Activated T-helper 2 cell treated with anti-CD3 and anti-CD28 coated beads, Interferon-gamma antibody, Interleukin-2, Interleukin-4, amounts not matched to agents 10 μg/mL and 5 μg/mL and 100 μg/mL, durations not matched to agents 14 hours and 24 hours and 36 hours (primary cell): ENCODE measurements around the gene TMED10. TPM values are rescaled to one million over a fixed set of nuclear protein-coding genes. Genes with fewer than 3 reads are reported as not detected.

Experiments
- DNase-seq: peaks from one replicate; pipeline ENCODE4 v3.0.0; 2021; ENCODE audit warnings: low spot score
- H3K27ac Mint-ChIP-seq: one replicate; pipeline ENCODE4 v1.8.0; 2021; ENCODE audit warnings: mixed read lengths
- H3K27me3 Mint-ChIP-seq: one replicate; pipeline ENCODE4 v1.8.0; 2021; ENCODE audit warnings: low read depth, mixed read lengths
- H3K36me3 Mint-ChIP-seq: one replicate; pipeline ENCODE4 v1.8.0; 2021; ENCODE audit warnings: low read depth, mixed read lengths
- H3K4me1 Mint-ChIP-seq: one replicate; pipeline ENCODE4 v1.8.0; 2021; ENCODE audit warnings: low read depth, mixed read lengths
- H3K4me3 Mint-ChIP-seq: one replicate; pipeline ENCODE4 v1.8.0; 2021; ENCODE audit warnings: low read depth, mild to moderate bottlenecking, moderate library complexity, mixed read lengths
- H3K9me3 Mint-ChIP-seq: one replicate; pipeline ENCODE4 v1.8.0; 2021; ENCODE audit warnings: mixed read lengths
- intact Hi-C: fragments of 100-400 bp; cut with micrococcal nuclease; formaldehyde crosslinking; loops from one replicate; pipeline ENCODE4 v1.15.1; 2023
- total RNA-seq: library from RNA; stranded (reverse); gene quantifications from 2 replicates; pipeline ENCODE4 v1.2.3, GENCODE V29; 2022

TMED10 gene
- total RNA-seq = 231 and 248 TPM in 2 replicates

DNA sequence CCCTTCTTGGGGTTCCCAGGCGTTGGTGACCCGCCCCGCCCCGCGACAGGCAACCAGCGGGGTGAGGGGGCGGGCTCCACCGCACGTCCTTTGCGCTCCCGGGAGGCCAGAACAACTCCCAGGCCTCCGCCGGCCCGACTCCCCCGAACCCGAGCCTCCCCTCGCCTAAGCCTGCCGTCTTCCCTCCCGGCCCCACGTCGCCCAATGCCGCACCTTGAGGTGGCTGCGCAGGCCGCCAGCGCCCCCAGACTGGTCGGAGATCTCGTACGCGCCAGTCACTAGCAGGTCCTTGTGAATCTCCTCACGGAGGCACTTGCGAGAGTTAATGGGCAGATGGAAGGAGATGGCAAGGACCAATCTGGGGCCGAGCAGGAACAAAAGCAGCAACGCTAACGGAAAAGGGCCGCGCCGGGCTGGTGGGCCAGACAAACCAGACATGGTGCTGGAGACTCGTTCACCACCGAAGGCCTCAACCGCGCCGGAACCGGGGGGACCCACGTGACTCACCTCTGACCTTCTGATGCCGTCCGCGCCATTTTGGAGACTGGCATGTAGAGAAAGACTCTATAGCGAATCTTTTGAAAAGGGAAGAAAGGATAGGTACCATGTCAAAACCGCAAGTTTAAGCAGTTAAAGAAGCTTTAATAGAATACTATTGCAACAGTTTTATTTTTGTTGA is at the start of gene TMED10:
Gene TMED10, minus strand, starts transcription at position 471 of the 679 bp plus-strand sequence. Its CDS starts 33 bp downstream, at position 438.
- H3K36me3 Mint-ChIP-seq = peaks cover 35% of the 10 kb centered on the region
- peak; percentile 88 for DNase-seq
- peaks cover 3% of the 10 kb centered on the region for H3K27me3 Mint-ChIP-seq
- H3K9me3 Mint-ChIP-seq = no peaks in the 10 kb centered on the region
- peak within 1 kb of the TSS; percentile 87 for H3K4me3 Mint-ChIP-seq
- peak within 1 kb of the TSS; percentile 92 for H3K27ac Mint-ChIP-seq
- H3K4me1 Mint-ChIP-seq = peaks cover 25% of the 10 kb centered on the region
- intact Hi-C loops = loop anchor here (1.0 to 5.0 kb wide), 5 partner anchors 19 to 118 kb away; partner anchors contain the start of genes FOS and NEK9

DNA sequence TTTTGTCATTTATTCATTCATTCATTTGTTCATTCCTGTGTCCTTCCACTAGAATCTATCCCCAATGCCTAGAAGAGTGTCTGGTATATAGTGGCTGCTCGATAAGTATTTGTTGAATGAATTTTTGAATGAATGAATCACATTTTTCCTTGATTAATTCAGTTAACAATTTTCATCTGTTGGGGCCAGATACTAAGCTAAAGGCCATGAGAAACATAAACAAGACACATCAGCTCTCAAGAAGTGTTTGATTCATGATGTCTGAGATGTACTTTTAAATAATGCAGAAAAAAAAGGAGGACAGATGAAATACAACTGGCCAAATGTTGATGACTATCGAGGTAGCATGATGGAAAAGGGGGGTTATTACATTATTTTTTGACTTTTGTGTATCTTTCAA is 48.1 kb upstream of the TMED10 start:
- Mint-ChIP-seq H3K27ac (no peak overlapping the region), H3K27me3 (peaks cover 23% of the 10 kb centered on the region), H3K36me3 (no peaks in the 10 kb centered on the region), H3K9me3 (no peaks in the 10 kb centered on the region), H3K4me1 (peaks cover 24% of the 10 kb centered on the region), H3K4me3 (no peak overlapping the region)
- DNase-seq = no peak
- intact Hi-C loops = no loop called here

DNA sequence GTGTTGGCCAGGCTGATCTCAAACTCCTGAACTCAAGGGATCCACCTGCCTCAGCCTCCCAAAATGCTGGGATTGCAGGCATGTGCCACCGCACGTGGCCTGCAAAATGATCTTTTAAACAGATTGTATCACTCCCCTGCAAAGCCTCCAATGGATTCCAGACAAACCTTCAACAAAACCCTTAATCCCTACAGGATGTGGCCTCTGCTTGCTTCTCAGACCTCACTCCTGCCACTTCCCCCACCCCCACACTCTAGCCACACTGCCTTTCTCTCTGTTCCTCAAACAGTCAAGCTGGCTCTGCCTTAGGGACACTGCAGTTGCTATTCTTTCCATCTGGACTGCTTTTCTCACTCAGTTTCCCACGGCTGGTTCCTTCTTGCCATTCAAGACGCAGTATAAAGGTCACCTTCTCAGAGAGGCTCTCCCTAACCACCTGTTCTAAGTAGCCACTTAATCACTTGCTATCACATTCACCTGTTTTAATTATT is 47.3 kb upstream of the TMED10 start:
- no peaks in the 10 kb centered on the region for H3K9me3 Mint-ChIP-seq
- H3K4me3 Mint-ChIP-seq = no peak overlapping the region
- H3K36me3 Mint-ChIP-seq = no peaks in the 10 kb centered on the region
- DNase-seq = no peak
- H3K27ac Mint-ChIP-seq = no peak overlapping the region
- intact Hi-C loops = no loop called here
- H3K4me1 Mint-ChIP-seq = peaks cover 16% of the 10 kb centered on the region
- H3K27me3 Mint-ChIP-seq = peaks cover 18% of the 10 kb centered on the region

DNA sequence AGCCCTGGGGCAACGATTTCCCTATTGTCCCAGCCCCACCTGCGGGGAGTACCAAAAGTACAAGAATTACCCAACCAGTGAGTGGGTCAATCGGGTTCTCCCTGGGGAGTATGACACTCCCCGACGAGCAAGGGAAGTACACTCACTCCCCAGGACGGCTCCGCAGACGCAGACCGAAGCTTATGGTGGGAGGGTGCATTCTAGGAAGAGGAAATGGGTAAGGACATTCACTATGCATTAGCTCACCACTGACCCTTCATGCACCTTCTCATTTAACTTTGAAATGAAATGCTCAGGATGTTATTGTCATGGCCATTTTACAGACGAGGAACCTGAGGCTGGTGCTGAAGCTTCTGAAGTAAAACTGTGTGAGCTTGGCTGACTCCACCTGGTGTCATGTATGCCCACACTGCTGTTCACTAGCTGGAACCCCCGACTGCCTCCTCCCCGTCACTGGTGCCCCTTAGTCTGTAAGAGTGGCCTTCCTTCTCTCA is 45.8 kb upstream of the TMED10 start:
- Mint-ChIP-seq H3K27ac (no peak overlapping the region), H3K27me3 (peaks cover 22% of the 10 kb centered on the region), H3K4me3 (no peak overlapping the region), H3K4me1 (peaks cover 9% of the 10 kb centered on the region), H3K36me3 (no peaks in the 10 kb centered on the region), H3K9me3 (no peaks in the 10 kb centered on the region)
- intact Hi-C loops = no loop called here
- DNase-seq = no peak

DNA sequence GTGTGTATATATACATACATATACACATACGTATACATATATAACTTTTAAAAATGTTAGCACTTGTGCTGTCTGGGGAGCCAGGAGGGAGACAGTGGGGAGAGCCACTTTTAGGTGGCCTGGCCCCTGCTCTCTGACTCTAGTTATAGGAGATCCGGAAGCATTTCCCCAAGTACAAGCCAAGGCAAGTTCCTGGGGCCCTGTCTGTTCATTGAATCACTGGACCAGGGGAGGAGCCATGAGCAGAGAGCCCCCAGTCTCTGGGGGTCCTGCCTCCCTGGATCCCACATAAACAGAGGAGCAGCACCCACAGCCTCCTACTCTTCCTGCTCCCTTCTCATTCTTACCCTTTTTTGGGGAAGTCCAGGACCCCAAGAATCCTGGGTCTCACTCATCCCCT is 45.4 kb upstream of the TMED10 start:
- Mint-ChIP-seq H3K27me3 (peaks cover 22% of the 10 kb centered on the region), H3K36me3 (no peaks in the 10 kb centered on the region), H3K27ac (no peak overlapping the region), H3K4me1 (peaks cover 8% of the 10 kb centered on the region), H3K9me3 (no peaks in the 10 kb centered on the region), H3K4me3 (no peak overlapping the region)
- DNase-seq = no peak
- intact Hi-C loops = no loop called here

DNA sequence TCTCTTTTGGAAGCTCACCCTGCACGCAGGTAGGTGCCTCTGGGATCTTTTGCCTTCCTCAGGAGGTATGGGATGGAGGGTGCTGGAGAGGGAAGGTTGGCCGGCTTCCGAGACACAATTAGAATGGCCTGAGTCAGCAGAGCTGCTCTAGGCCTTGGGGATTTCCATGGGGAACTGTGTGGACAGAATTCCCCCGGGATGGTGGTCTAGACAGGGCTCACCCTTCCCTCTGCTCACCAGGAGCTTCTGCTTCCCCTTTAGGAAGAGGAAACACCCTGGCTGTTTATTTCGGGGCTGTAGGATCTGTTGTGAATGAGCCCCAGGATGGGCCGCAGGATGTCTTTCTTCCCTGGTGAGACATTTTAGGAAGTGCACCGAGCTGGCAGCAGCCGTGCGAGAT is 43.7 kb upstream of the TMED10 start:
- peaks cover 19% of the 10 kb centered on the region for H3K27me3 Mint-ChIP-seq
- DNase-seq = no peak
- no peak overlapping the region for H3K4me3 Mint-ChIP-seq
- no peaks in the 10 kb centered on the region for H3K9me3 Mint-ChIP-seq
- intact Hi-C loops = no loop called here
- no peaks in the 10 kb centered on the region for H3K36me3 Mint-ChIP-seq
- peaks cover 12% of the 10 kb centered on the region for H3K4me1 Mint-ChIP-seq
- no peak overlapping the region for H3K27ac Mint-ChIP-seq

DNA sequence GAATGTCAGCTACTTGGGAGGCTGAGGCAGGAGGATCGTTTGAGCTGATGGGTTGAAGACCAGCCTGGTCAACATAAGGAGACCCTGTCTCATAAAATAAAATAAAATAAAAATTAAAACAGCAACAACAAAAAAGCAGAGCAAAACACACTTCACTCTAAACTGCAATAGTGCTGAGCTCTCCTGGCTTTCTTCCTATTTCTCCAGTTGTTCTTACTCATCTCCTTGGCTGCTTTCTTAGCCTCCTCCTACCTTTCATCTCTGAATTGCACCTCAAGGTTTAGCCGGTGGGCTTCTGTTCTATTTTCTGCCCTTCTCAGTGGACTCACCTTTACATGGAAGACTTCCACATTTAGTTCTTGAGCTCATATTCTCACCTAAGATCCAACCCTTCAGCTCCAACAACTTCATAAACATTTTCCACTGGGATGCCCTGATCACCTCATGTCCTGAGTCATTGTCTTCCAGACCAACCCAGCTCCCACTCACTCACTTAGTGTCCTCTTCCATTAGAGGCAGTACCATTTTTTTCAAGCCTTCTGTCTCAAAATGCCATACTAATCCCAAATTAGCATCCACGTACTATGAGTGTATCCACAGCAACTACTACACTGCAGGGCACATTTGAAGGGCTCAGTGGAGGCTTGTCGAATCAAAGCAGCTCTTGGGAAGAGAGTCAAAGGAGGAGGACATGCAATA is 41.2 kb upstream of the TMED10 start:
- intact Hi-C loops = no loop called here
- Mint-ChIP-seq H3K4me3 (no peak overlapping the region), H3K36me3 (no peaks in the 10 kb centered on the region), H3K27me3 (peaks cover 24% of the 10 kb centered on the region), H3K9me3 (no peaks in the 10 kb centered on the region), H3K4me1 (peaks cover 12% of the 10 kb centered on the region), H3K27ac (no peak overlapping the region)
- DNase-seq = no peak

DNA sequence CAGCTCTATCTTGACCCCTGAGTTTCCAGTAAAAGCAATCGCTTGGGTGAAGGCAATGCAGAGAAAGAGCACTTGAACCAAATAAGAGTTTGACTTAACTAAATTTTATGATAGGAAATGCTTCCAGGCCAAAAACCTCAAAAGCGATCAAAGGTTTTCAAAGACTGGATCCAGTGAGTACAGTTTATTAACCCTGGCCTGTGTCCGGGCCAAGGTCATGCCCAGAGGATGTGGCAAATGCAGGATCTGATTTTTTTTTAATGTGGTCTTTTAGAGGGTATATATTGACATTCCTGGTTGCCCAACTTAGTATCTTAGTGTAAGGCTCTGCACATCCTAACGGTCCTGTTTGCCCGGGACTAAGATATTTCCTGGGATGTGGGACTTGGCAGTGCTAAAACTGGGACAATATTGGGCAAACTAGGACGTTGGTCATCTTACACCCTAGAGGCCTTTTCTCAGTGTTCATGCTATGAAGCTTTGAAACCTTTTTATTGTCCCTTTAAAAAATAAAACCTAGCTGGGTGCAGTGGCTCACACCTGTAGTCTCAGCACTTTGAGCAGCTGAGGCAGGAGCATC is 40.1 kb upstream of the TMED10 start:
- Mint-ChIP-seq H3K4me3 (no peak overlapping the region), H3K9me3 (no peaks in the 10 kb centered on the region), H3K36me3 (no peaks in the 10 kb centered on the region), H3K4me1 (peaks cover 12% of the 10 kb centered on the region), H3K27ac (no peak overlapping the region), H3K27me3 (peaks cover 24% of the 10 kb centered on the region)
- intact Hi-C loops = no loop called here
- DNase-seq = no peak

DNA sequence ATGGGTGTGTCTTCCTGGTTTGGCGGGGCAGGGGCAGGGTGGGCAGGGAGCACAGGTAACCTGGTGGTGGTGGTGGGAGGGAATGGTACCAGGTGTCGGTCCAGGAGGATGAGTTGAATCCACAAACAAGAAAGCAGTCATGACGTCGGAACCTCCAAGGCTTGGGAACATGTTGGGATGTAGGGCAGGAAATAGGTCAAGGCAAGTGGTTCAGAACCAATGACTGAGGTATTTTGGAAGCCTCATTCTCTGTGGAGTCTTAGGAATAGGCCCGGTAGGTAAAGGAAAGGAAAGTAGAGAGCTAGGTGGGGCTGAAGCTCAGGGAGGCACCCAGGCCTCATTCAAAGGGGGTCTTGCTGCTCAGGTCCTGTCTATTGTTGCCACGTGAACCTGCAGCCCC is 39.1 kb upstream of the TMED10 start:
- Mint-ChIP-seq H3K27me3 (peaks cover 24% of the 10 kb centered on the region), H3K4me3 (no peak overlapping the region), H3K36me3 (no peaks in the 10 kb centered on the region), H3K9me3 (no peaks in the 10 kb centered on the region), H3K4me1 (peaks cover 12% of the 10 kb centered on the region), H3K27ac (no peak overlapping the region)
- intact Hi-C loops = no loop called here
- DNase-seq = no peak

DNA sequence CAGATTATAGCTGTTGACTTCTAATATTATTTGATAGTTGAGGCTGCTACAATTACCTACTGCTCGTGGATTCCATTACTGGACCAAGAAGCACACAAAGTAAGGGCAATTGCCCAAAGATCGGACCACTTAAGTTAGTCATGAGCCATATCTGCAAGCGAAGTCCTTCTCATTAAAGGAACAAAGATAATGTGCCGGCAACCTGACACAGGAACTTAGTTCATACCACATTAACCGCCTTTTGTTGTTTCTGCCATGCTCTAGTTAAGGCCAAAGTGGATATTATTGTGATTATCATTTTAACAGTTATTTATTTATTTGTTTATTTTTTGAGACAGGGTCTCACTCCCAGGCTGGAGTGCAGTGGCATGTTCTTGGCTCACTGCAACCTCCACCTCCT is 38.1 kb upstream of the TMED10 start:
- no peaks in the 10 kb centered on the region for H3K9me3 Mint-ChIP-seq
- DNase-seq = no peak
- no peak overlapping the region for H3K27ac Mint-ChIP-seq
- intact Hi-C loops = no loop called here
- peaks cover 12% of the 10 kb centered on the region for H3K4me1 Mint-ChIP-seq
- peaks cover 23% of the 10 kb centered on the region for H3K27me3 Mint-ChIP-seq
- no peak overlapping the region for H3K4me3 Mint-ChIP-seq
- H3K36me3 Mint-ChIP-seq = no peaks in the 10 kb centered on the region

DNA sequence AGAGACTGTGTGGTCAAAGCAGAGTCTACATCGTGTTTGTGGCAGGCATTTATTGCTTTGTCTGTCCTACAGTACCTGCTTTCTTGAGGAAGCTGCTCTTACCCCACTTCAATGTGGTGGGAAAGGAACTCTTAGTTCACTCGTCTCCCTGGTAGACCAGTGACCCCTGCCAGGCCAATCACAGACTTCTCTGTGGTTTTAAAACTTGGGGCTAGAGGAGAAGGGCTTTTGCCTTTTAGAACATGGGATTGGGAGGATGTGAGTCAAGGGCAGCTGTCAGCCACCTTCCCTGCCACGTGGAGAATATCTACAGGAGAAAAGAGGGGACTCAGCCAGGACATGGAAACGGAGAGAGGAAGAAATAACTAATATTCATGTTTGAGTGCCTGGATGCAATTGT is 36.8 kb upstream of the TMED10 start:
- no peaks in the 10 kb centered on the region for H3K9me3 Mint-ChIP-seq
- no peak overlapping the region for H3K4me3 Mint-ChIP-seq
- intact Hi-C loops = no loop called here
- peaks cover 22% of the 10 kb centered on the region for H3K27me3 Mint-ChIP-seq
- no peaks in the 10 kb centered on the region for H3K36me3 Mint-ChIP-seq
- H3K4me1 Mint-ChIP-seq = peaks cover 12% of the 10 kb centered on the region
- H3K27ac Mint-ChIP-seq = no peak overlapping the region
- DNase-seq = no peak

DNA sequence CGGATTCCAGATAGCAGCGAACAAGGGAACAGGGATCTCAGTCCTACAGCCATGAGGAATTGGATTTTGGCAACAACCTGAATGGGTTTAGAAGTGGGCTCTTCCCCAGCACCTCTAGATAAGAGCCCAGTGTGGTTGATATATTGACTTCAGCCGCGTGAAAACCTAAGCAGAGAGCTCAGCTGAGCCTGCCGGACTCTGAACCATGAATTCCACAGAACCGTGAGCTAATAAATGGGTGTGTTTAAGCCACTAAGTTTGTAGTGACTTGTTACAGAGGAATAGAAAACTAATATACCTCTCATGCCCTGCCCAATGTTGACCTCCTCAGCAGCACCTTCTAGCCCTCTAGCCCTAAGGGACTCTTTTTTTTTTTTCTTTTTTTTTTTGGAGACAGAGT is 32.4 kb upstream of the TMED10 start:
- no peak overlapping the region for H3K4me3 Mint-ChIP-seq
- peaks cover 22% of the 10 kb centered on the region for H3K4me1 Mint-ChIP-seq
- peaks cover 14% of the 10 kb centered on the region for H3K27me3 Mint-ChIP-seq
- no peaks in the 10 kb centered on the region for H3K36me3 Mint-ChIP-seq
- H3K27ac Mint-ChIP-seq = no peak overlapping the region
- DNase-seq = no peak
- no peaks in the 10 kb centered on the region for H3K9me3 Mint-ChIP-seq
- intact Hi-C loops = no loop called here

DNA sequence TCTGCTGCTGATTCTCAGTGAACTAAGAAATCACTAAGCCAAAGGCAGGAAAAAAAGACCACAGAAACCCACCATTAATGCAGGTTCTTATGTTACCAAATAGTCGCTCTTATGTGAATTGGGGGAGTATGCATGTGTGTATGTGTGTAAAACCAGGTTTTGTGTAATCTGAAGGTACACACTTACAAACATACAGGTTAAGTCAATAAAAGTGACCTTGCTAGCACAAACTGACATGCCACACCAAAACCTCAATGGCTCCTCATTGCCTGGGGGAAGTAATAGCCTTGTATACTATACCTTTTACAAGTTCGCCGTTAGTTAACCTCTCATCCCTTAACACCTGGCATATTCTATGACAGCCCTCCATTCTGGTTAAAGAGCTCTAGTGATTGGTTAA is 29.8 kb upstream of the TMED10 start:
- H3K4me1 Mint-ChIP-seq = peaks cover 25% of the 10 kb centered on the region
- H3K27ac Mint-ChIP-seq = peak overlapping the region; percentile 32
- H3K27me3 Mint-ChIP-seq = peaks cover 6% of the 10 kb centered on the region
- H3K36me3 Mint-ChIP-seq = no peaks in the 10 kb centered on the region
- no peak overlapping the region for H3K4me3 Mint-ChIP-seq
- DNase-seq = no peak
- no peaks in the 10 kb centered on the region for H3K9me3 Mint-ChIP-seq
- intact Hi-C loops = no loop called here
